ENCODE measurements around the gene CCP110.
"Not testable (repeated sequence)": the region's sequence is repeated elsewhere in the genome, so short reads cannot be mapped to it uniquely, and the experiment has no call there.

CCP110 gene

GRCh38 chr16:19507867-19508266 is 15.9 kb upstream of the CCP110 start:
- no peak for DNase-seq

GRCh38 chr16:19512297-19512696 is 11.4 kb upstream of the CCP110 start:
- DNase-seq, result no peak

GRCh38 chr16:19513377-19514053 is 10.2 kb upstream of the CCP110 start:
- no peak for DNase-seq

- DNase-seq, result no peak
Observed at GRCh38 chr16:19515757-19516156, 8.0 kb upstream of the CCP110 start.

GRCh38 chr16:19517424-19518089 is 6.2 kb upstream of the CCP110 start:
- no peak for DNase-seq

- DNase-seq, result no peak
Observed at GRCh38 chr16:19518388-19518787, 5.4 kb upstream of the CCP110 start.

GRCh38 chr16:19520861-19521331 is 2.8 kb upstream of the CCP110 start:
- no peak for DNase-seq

GRCh38 chr16:19521471-19522396 is 2.0 kb upstream of the CCP110 start, which contains the start of gene GDE1:
Gene GDE1 (minus strand): TSS chr16:19522098. CDS start chr16:19521964, 134 bp downstream.
- DNase-seq, result peak; percentile 88

- DNase-seq, result no peak
Observed at GRCh38 chr16:19522397-19522732, 1.4 kb upstream of the CCP110 start.

- DNase-seq, result no peak
Observed at GRCh38 chr16:19522760-19523159, 982 bp upstream of the CCP110 start.

- DNase-seq, result no peak
Observed at GRCh38 chr16:19523184-19523558, 571 bp upstream of the CCP110 start.

- no peak for DNase-seq
Observed at GRCh38 chr16:19524356-19524615, 544 bp downstream of the CCP110 start.

- DNase-seq, result no peak
Observed at GRCh38 chr16:19524616-19525384, 1.1 kb downstream of the CCP110 start.

- no peak for DNase-seq
Observed at GRCh38 chr16:19525385-19525723, 1.6 kb downstream of the CCP110 start.

GRCh38 chr16:19527161-19527560 is 3.4 kb downstream of the CCP110 start:
- no peak for DNase-seq

- DNase-seq, result no peak
Observed at GRCh38 chr16:19528666-19529065, 4.9 kb downstream of the CCP110 start.

GRCh38 chr16:19532601-19533000 is 8.9 kb downstream of the CCP110 start:
- no peak for DNase-seq

GRCh38 chr16:19540241-19540970 is 16.7 kb downstream of the CCP110 start:
- DNase-seq, result no peak

- DNase-seq, result no peak
Observed at GRCh38 chr16:19542138-19542821, 18.5 kb downstream of the CCP110 start.

- DNase-seq, result not testable (repeated sequence)
Observed at GRCh38 chr16:19543278-19543996, 19.7 kb downstream of the CCP110 start.

- no peak for DNase-seq
Observed at GRCh38 chr16:19548144-19548543, 24.4 kb downstream of the CCP110 start.

All from fibroblast of skin of abdomen (primary cell).